GM19455 (cell line): ENCODE data around the gene CFHR4.
"Not testable (repeated sequence)": the region's sequence is repeated elsewhere in the genome, so short reads cannot be mapped to it uniquely, and the experiment has no call there.

Source experiments
- ATAC-seq: cut with Tn5 transposase; IDR thresholded peaks from one replicate; pipeline ENCODE4 v1.9.1; 2021; ENCODE audit not compliant: unreplicated experiment

CFHR4 gene

DNA sequence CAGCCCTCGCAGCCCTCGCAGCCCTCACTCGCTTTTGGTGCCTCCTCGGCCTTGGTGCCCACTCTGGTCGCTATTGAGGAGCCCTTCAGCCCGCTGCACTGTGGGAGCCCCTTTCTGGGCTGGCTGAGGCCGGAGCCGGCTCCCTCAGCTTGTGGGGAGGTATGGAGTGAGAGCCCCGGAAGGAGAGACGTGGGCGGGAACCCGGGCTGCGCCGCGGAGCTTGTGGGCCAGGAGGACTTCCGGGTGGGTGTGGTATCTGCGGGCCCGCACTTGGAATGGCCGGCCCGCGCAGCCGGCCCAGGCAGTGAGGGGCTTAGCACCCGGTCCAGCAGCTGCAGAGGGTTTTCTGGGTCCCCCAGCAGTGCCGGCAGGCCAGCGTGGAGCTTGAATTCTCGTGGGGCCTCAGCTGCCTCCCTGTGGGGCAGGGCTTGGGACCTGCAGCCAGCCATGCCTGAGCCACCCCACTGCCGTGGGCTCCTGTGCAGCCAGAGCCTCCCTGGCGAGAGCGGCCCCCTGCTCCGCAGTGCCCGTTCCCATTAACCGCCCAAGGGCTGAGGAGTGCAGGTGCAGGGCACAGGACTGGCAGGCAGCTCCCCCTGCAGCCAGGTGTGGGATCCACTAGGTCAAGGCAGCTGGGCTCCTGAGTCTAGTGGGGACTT lies 45.8 kb downstream of the CFHR4 start:
- no peak for ATAC-seq

- not testable (repeated sequence) for ATAC-seq
Observed at GRCh38 chr1:196941474-196941873, 53.6 kb downstream of the CFHR4 start.

DNA sequence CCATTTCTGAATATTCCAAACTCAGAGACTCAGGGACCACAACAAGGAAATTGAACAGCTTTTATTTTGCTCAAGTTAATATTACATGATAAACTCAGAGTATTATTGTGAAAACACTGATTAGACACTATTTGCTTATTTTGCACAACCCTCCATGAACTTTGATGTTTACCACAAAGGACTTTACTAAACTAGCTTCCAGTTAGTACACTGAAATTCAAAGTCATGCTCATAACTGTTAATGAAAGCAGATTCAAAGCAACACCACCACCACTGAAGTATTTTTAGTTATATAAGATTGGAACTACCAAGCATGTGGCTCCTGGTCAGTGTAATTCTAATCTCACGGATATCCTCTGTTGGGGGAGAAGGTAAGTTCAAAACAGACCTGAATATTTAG lies 55.7 kb downstream of the CFHR4 start, which contains the start of gene CFHR2:
TSS of gene CFHR2 (plus strand) at position 171 of the 400 bp plus-strand sequence. CDS start at position 314, 143 bp downstream.
- ATAC-seq: not testable (repeated sequence)

- peak; percentile 75 for ATAC-seq
Observed at GRCh38 chr1:196951711-196952394, 64.0 kb downstream of the CFHR4 start.

- ATAC-seq: no peak
Observed at GRCh38 chr1:196954778-196955177, 66.9 kb downstream of the CFHR4 start.

DNA sequence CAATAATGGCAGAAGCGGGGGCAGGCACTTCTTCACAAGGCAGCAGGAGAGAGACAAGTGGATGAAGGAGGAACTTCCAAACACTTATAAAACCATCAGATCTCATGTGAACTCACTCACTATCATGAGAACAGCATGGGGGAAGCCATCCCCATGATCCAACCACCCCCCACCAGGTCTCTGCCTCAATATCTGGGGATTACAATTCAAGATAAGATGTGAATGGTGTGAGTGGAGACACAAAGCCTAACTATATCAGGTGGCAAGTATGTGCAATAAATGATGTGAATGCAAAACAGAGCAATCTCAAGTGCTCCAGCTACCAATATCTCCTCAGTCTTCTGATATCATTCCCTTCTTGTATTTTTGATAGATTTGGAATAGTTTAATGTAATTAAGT lies 68.1 kb downstream of the CFHR4 start:
- ATAC-seq: no peak

- no peak for ATAC-seq
Observed at GRCh38 chr1:196960854-196961253, 73.0 kb downstream of the CFHR4 start.
